Amniotic epithelial cell (primary cell): ENCODE measurements around the gene ZFHX3.

Experiments
- DNase-seq: peaks from one replicate; pipeline ENCODE4 v3.0.0-alpha.2; 2010; ENCODE audit warnings: low read depth

ZFHX3 gene

DNA sequence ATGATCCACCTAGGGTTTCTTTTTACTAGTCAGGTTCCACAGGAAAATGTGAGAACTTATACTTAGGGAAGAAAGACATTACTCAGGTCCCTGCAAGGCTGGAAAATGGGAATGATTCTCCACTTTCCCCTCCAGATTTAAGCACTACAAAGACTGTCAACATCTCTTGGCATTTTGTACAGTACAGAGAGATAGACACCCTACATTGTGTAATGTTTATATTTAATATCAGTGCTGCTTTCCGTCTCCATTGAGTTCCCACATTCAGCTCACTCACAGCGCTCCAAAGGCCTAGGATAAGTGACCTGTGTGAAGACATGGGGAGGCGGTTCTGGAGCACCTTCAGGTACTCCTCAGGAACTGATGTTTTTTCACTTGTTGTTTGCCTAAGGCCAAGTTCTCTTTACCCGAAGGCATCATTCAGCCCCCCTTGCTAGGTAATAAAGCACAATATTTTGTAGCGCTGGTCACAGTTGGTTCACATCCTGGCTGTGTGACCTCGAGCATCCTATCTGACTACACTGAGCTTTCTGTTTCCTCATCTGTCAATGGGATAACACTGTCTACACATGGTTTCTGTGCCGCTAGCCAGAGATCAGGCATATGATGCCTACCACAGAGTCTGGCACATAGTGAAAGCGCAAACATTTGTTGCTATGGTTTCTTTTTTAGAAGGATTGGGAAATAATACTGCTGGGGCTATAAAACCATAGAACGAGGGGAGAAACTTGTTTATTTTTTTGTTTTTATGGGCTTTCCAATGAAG, 226.6 kb downstream of the ZFHX3 start:
- DNase-seq, result no peak

DNA sequence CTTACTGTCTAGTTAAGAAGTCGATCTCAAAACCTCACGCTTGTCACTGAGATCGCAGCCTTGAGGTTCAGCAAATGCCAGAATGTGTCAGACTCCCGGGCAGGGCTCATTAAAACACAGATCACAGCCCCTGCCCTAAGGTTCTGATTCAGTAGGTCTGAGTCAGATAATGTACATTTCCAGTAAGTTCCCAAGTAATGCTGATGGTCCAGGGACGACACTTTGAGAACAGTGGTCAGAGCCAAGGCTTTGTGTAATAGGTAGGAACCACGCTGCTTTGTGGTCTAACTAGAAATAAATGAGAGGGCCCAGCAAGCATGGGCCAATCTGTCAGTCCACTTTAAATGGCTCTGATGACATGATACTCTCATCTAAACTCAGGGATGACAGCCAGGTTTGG, 228.6 kb downstream of the ZFHX3 start:
- DNase-seq, result peak; percentile 52

DNA sequence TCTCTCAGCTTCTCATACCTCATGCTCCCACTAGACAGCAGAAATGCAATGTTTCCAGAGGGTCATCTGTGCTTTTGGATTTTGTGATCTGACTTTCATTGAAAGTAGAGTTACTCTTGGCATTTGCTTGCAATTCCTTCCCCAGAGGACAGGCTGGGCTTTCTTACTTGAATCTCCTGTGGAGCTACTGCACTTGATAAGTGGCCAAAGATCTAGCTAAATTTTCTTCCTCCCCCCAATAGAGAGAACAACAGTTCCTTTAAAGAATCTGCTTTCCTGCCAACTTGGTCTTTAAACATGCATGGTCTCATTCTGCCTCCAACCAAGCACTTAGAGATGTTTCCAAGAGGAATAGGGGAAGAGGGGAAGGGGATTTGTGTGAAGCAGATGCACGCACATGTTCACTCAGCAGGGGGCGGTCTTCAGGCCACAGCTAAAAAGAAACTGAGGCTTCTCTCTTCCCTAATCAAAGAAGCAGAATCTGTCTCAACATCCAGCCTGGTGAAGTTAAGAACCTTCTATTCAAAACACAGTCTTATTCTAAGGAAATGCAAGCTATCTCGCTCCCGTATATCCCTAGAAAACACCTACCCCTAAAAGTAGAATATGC, 229.6 kb downstream of the ZFHX3 start:
- DNase-seq, result no peak

DNA sequence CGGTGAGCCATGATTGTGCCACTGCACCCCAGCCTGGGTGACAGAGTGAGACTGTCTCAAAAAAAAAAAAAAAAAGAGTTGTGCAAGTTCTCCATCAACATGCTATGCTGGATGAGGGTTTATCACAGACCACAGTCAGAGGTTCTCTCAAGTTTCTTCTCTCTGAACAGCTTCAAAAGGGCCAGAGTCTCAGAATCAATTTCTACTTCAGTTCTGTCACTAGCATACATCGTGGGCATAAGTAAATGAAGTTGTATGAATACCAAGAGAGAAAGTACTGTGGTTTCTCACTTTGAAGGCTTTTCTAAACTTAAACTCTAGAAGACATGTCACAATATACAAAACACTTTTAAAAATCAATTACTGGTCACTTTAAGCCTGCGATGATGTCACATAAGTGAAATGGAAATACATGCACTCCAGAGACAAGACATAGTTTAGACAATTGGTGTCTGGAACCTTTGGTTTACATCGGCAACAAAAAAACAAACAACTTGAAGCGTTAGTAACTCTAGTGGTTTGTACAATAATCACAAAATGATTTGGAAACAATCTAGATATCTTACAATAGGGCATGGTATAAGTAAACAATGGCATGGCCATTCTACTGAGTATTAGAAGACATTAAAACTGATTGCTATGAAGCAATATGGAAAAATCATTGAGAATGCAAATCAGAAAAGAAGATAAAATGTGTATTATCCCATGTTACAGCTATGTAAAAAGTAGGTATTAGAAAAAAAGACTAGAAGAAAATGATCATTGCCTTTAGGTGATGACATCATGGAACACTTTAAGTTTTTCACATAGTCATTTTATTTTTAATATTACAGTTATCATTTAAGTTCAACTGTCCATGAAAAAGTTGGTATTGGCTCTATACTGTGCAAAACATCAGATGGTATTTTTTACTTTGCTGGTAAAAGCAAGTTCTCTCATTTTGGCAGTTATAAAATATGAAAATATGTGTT, 232.3 kb downstream of the ZFHX3 start:
- DNase-seq, result no peak

DNA sequence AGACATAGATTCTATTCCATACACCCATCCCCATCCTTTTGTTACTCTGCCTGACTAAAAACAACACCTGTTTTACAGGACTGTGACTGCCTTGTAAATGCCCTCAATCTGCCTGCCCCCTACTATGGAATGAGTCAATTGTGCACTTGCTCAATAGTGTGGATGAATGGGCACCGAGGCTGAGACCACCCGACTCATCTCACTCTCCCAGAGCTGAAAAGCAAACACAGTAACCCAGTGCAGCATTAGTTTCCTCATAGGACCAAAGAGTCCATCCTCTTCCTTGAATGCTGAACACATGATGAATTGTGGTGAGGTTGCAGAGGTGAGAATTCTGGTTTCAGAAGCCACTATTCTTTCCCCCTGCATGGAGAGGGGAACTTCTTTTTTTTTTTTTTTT, 233.7 kb downstream of the ZFHX3 start:
- DNase-seq, result no peak

DNA sequence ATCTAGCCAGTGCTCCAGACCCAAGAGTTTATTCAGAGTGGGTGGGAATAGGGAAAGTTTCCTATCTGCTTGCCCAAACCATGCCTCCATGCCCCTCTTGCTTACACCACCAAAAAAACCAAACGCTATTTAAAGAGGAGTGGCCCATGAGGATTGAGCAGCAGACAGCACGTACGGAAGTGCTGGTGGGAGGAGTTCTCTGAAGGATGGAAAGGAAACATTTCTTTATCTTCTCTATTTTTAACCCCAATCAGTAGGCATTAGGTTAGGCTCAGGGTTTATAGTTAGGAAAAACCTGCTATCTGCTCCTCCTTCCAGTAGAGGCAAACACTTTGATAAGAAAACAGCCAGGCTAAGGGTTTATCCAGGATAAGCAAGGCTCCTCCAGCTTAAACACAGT, 235.3 kb downstream of the ZFHX3 start:
- DNase-seq, result no peak

DNA sequence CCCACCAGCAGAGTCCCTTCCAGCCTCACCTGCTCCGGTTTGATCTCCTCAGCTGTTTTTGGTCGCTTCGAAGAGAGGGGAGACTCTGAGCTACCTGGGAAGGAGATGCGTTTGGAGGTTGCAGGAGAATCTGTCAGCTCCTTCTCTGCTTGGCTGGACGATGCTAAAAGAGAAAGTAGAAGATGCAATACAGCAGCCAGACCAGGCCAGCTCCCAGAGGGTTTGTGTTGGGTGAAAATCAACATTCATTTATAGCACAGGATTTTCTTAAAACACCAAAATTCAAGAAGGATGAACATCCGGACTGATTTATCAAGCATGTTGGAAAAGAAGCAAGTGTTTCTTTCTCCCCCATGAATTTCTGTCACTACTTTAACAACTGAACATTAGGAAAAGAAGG, 236.1 kb downstream of the ZFHX3 start:
- no peak for DNase-seq

DNA sequence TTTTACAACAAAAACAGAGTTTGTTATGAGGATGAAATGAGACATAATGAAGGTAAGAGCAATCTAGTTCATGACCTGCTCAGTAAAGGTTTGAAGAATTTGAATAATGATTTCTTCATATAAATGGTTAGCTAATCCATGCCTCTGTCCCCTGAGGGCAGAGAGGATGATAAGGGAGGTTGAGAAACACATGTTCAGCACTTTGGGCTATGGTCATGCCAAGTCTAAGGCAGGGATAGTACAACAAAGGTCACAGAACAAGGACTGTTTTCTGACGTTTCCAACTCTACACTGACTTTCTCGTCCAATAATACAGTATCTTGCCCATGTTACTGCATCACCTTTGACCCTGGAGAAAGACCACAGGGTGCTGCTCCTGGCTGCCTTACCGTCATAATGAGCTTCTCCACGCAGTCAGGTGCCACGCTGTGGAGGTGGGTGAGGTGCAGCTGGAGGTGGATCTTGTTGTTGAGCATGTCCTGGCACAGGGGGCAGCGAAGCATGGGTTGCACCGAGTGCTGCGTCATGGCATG, 236.7 kb downstream of the ZFHX3 start:
- no peak for DNase-seq

DNA sequence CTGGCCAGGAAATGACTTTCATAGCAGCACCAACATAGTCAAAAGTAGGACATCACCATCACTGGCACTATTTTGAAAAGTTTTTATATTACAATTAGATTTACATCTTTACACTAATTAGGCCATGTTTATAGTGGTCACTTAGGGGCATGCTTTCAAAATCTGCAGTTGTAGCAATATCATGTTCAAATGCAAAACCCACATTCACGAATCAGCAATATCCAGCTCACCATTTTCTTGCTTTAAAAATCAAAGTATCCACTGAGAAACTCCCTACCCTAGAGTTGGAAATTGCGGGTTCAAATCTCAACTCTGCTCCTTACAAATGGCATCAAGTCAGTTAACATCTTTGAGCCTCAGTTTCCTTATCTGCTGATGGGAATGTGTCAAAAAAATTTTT, 237.4 kb downstream of the ZFHX3 start:
- no peak for DNase-seq

DNA sequence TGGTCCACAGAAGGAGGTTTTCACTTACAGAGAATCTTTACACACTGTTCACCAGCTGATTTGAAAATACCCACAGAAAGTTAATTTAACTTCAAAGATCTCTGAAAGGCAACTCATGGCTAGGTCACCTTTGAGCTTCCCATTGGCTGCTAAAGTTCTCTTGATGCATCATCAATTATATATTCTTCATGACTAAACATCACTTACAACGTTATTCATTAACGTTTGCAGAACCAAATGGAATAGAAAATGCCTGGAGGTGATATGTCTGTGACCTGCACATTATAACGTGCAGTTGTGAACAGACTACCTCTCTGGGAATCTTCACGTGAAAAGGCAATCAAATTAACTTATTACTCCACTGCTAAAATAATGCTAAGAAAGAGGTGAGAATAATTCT, 238.5 kb downstream of the ZFHX3 start:
- no peak for DNase-seq

DNA sequence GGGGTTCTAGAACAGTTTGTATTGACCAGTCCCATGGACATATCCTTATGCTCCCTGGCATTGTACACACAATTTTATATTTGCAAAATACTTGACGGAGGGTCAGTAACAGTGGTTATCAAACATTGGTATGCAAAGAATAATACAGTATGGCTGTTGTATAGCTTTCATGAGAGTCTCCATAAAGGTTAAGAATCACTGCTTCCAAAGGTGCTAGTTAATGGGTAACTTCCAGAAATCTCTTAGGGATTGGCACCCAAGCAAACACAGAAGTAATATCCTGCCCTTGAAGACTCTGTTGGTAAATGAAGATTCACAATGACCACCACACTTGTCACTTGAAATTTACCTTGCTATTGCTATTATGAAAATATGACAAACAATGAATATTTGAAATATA, 239.2 kb downstream of the ZFHX3 start:
- no peak for DNase-seq

DNA sequence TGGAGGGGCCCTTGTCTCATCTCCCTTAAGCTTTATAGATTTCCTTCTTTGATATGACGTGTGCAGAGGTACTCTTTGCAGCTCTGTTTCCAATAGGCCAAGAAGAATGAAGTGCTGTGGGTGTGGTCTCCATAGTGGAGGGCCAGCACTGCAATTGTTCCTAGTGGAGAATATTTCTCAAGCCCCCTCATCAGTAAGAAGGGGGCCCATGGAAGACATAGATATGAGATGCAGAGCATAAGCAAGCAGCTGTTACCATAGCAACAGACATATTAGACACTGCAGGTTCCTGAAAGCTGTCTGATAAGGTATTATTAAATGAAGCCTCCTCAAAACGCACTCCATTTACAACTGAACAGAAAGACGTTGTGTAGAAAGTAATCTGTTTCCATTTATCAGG, 240.7 kb downstream of the ZFHX3 start:
- DNase-seq, result no peak

DNA sequence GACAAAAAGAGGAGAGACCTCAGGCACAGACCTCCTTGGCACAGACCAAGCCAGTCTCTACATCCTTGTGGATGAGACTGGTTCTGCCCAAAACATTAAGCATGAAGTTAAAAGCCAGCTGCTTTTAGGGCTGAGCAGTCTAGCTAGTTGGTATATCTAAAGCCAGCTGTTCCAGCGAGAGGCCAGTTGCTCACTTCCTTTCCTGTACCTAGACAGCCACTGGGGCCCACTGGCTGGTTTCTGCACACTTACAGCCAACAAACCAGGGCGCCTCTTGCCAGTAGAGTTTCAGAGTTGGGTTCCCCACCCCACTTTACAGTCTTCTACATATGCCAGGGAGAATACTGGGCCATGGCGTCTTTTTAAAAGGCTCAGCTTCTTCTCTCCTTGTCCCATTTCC, 242.4 kb downstream of the ZFHX3 start:
- DNase-seq, result no peak

DNA sequence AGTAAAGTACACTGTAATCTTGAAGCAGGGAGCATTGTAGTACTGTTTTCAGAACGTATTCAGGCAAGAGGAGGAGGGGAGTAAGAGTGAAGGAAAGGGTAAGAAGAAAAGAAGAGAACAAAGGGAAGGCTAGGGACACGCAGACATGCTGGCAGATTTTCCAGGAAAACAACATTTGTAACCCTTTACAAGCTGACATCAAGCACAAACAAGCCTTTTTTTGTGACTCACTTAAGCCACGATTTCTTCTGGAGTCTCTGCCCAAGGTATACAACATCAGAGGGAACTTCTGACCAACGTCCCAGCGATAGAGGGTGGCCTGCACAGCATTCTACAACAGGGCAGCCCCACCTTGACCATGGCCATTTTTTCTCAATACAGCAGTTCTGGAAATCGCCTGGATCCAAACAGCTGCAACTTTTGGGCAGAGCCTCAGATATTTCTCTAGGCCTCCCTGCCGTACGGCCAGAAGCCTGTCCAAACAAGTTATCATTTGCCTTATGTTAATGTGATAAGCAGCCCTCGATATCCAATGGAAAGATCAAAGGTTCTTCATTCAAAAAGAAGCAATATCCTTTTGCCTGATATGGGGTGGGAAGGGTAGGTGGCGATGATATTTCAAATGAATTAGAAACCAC, 247.3 kb downstream of the ZFHX3 start:
- no peak for DNase-seq

DNA sequence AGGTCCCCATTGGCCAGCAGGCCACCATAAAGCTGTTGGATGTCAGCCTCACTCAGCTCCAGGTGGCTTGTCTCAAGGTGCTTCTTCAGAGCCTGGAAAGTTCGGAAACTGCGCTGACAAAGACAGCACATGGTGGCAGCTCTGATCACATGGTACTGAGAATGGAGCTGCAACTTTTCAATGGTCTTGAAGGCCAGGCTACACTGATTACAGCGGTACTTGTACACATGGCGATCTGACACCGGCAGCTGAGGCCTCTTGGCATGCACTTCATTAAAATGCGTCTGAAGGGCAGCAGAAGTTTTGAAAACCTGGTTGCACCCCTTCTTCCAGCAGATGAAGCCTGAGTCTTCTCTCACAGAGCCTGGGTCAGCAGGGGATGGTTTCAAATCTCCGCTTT, 249.7 kb downstream of the ZFHX3 start:
- no peak for DNase-seq

DNA sequence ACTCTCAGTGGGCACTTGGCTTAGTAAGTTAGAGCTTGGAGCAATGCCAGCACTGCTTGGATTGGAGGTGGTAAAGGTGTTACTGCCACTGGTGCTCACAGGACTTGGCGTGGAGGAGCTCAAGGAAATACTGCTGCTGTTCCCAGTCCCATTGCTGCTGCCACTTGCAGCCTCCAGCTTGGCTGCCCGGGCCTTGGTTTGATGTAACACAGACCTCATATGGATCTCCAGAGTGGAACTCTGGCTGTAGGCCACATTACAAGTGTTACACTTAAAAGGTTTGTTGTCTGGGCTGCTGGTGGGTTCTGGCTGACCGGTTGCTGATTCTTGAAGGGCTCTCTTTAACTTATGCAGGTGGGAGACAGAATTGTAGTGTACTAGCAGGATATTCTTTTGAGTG, 250.3 kb downstream of the ZFHX3 start:
- DNase-seq, result no peak

DNA sequence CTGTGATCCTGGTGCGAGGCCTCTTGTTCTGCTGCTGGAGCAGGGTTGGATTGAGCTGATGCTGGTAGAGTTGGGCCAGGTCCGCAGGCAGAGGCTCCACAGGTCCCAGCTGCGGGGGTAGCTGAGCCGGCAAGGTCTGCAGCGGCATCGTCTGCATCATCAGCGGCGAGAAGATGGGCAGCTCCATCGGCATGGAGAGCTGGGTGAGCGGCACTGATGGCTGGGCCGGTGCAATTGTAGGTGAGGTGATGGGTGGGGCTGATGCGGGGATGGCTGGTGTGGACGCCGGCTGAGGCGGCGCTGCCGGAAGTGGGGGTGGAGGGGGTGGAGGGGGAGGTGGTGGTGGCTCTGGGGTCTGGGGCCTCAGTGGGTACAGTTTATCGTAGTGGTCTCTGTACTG, 251.7 kb downstream of the ZFHX3 start:
- DNase-seq, result no peak

DNA sequence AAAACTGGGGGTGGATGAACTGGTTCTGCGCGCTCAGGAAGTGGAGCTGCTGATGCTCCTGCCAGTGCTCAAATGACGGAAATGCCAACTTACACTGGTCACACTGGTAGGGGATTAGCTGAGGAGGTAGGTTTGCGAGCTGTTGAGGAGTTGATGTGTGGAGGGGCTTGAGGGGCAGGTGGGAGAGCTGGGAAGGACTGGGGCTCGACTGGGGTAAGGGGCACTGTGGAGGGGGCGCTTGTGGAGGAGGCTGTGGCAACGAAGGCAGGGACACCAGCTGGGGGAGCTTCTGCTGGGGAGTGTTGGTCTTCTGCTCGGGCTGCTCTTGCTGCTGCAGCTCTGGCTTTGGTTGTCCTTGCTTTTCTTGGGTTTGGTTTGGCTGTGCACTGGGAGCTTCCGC, 252.9 kb downstream of the ZFHX3 start:
- DNase-seq, result no peak

DNA sequence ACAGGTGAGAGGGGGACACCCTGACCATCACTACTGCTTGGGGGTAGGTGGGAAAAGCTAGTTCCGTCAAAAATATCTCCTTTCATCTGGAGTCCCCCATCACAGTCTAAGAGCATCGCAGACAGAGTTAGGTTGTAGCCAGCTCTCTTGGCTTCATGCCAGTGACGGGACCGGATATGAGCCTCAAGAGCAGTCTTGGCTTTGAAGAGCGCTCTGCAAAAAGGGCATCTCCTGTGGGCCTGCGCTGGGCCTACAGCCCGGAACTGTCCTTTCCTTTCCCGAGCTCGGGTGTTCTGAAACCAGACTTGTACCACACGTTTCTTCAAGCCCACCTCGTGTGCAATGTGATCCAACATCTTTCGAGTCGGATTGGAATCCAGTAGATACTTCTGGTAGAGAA, 253.6 kb downstream of the ZFHX3 start:
- no peak for DNase-seq

DNA sequence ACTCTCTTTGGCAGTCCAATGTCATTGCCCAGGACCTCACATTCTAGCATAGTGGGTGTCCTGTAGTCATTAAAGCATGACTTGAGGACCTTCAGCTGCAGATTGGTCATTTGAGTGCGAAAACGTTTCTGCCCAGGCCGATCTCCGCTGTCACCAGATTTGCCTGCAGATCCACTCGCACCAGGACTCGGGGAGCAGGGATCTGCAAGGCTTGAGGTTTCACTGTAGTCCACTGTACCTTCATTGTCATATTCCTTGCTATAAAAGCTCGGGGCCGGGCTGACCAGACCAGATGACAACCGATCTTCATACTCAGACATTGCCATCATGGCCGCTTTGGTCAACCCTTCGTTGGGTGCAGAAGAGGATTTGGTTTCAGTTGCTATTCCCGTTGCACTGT, 254.2 kb downstream of the ZFHX3 start:
- DNase-seq, result no peak

DNA sequence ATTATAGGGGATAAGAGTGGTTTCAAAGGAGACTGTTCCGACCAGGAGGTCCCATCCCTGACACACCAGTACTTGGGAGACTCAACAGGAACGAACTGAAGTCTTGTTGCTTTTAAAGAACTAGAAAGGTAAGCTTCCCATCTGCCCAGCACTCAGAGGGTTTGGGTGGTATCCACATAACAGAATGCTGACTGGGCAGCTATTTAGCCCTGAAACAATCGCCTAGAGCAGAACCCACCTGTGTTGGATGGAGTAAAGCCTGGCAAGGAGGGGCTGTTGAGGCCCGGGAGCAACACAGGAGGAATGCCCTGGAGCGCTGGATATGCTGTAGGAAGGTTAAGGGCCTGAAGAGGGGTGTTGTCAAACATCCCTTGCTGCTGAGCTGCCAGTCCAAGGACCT, 254.9 kb downstream of the ZFHX3 start:
- DNase-seq, result no peak

DNA sequence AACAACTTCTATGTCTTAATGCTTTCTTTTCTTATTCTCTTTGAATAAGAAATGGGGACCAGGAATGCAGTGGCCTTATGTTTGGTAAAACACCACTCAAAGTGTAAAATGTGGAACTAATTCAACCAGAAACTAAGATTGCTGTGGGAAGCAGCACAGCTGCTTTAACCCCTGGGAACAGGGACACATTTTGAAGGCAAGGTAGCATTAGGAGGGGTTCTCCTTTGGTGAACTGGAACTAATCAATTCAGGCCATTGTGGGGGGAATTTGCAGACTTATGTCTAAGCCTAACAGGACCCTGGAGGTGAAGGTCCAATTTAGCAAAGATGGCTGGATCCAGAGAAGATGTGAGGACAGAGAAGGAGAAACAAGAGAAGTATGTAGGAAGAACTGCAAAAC, 256.1 kb downstream of the ZFHX3 start:
- no peak for DNase-seq
